Prostate gland (tissue), 2 donors: ENCODE measurements around the gene POLE. TPM values are rescaled to one million over a fixed set of nuclear protein-coding genes. Genes with fewer than 3 reads are reported as not detected.

Experiments used
- DNase-seq: peaks from one replicate; pipeline ENCODE4 v3.0.0-alpha.2; 2019; ENCODE audit warnings: low spot score
- H3K27ac ChIP-seq, 2 donors: fragments of 200-600 bp; sonication (generic); 2 replicates each; pipeline ENCODE4 v1.5.1; 2017 to 2019
- H3K27me3 ChIP-seq: fragments of 200-600 bp; sonication (generic); replicated peaks from 2 replicates; pipeline ENCODE4 v1.5.1; 2019; ENCODE audit not compliant: insufficient read depth
- H3K36me3 ChIP-seq, 2 donors: fragments of 200-600 bp; sonication (generic); 1 replicate in 1 of 2; 2 replicates in 1 of 2; pipeline versions ENCODE4 v1.5.1 to v1.8.1; 2017 to 2019
- H3K4me1 ChIP-seq: fragments of 200-600 bp; sonication (generic); replicated peaks from 2 replicates; pipeline ENCODE4 v1.5.1; 2019
- H3K4me3 ChIP-seq, 2 donors: fragments of 200-600 bp; sonication (generic); 2 replicates each; pipeline ENCODE4 v1.5.1; 2017 to 2019
- H3K9me3 ChIP-seq: fragments of 200-600 bp; sonication (generic); 2 replicates; pipeline ENCODE4 v1.5.1; 2017
- POLR2A ChIP-seq: fragments of 450-650 bp; IDR thresholded peaks from one replicate; pipeline ENCODE4 v1.6.1; 2016; ENCODE audit warnings: antibody characterized with exemption, mild to moderate bottlenecking
- POLR2AphosphoS5 ChIP-seq: sonication (generic); formaldehyde crosslinking; IDR thresholded peaks from one replicate; pipeline ENCODE4 v1.6.1; 2017; ENCODE audit warnings: antibody characterized with exemption
- WGBS: methylation state at CpG from one replicate; pipeline ENCODE4 v1.1.5; 2018; 5-methylcytosine and 5-hydroxymethylcytosine counted together
- intact Hi-C: fragments of 100-400 bp; cut with DNase I; formaldehyde crosslinking; loops from one replicate; pipeline ENCODE4 v1.14.2; 2022
- total RNA-seq, 2 donors: library from RNA; depleted of rRNA; stranded (reverse); fragments of >200 nt; gene quantifications; one replicate each; pipeline ENCODE4 v1.1.0, GENCODE V29; 2016
- TF ChIP-seq, protein P1 (sequence below), 4 experiments: fragments of 200-600 bp in 2 of 4; fragments of 450-650 bp in 2 of 4; sonication (generic) in 2 of 4; IDR thresholded peaks; 1 replicate in 3 of 4; 2 replicates in 1 of 4; pipeline ENCODE4 v1.5.1; 2016 to 2019; ENCODE audit warnings: antibody characterized with exemption in 4 of 4, mild to moderate bottlenecking in 2 of 4, moderate library complexity in 2 of 4

POLE gene
- total RNA-seq, 2 donors from 2014 or later = 41.8 to 65.4 TPM

GRCh38 chr12:132620113-132620898 lies 66.8 kb downstream of the POLE start:
- H3K9me3 ChIP-seq = no peaks in the 10 kb centered on the region
- no peak overlapping the region for H3K4me3 ChIP-seq
- no peak for DNase-seq
- H3K27me3 ChIP-seq = no peaks in the 10 kb centered on the region
- intact Hi-C loops = no loop called here
- H3K27ac ChIP-seq = no peak overlapping the region
- 70% methylated on average over 26 of the region's 29 CpGs for WGBS
- no peak for TF ChIP-seq POLR2AphosphoS5
- TF ChIP-seq, protein P1, sequence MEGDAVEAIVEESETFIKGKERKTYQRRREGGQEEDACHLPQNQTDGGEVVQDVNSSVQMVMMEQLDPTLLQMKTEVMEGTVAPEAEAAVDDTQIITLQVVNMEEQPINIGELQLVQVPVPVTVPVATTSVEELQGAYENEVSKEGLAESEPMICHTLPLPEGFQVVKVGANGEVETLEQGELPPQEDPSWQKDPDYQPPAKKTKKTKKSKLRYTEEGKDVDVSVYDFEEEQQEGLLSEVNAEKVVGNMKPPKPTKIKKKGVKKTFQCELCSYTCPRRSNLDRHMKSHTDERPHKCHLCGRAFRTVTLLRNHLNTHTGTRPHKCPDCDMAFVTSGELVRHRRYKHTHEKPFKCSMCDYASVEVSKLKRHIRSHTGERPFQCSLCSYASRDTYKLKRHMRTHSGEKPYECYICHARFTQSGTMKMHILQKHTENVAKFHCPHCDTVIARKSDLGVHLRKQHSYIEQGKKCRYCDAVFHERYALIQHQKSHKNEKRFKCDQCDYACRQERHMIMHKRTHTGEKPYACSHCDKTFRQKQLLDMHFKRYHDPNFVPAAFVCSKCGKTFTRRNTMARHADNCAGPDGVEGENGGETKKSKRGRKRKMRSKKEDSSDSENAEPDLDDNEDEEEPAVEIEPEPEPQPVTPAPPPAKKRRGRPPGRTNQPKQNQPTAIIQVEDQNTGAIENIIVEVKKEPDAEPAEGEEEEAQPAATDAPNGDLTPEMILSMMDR (IDR thresholded peaks at IDR 0.05) = no peak
- TF ChIP-seq POLR2A = no peak
- H3K4me1 ChIP-seq = no peaks in the 10 kb centered on the region
- H3K36me3 ChIP-seq = no peaks in the 10 kb centered on the region

GRCh38 chr12:132619386-132620112 lies 67.6 kb downstream of the POLE start:
- intact Hi-C loops = loop anchor here (10.0 kb wide), 1 partner anchor 465 kb away; no protein-coding TSS in a partner anchor
- DNase-seq = no peak
- 12% methylated on average over 27 of the region's 53 CpGs for WGBS
- TF ChIP-seq POLR2AphosphoS5 = no peak
- TF ChIP-seq, protein P1 (IDR thresholded peaks at IDR 0.05) = no peak
- TF ChIP-seq POLR2A = no peak
- H3K4me1 ChIP-seq = no peaks in the 10 kb centered on the region
- H3K27me3 ChIP-seq = no peaks in the 10 kb centered on the region
- H3K27ac ChIP-seq = no peak overlapping the region
- H3K9me3 ChIP-seq = no peaks in the 10 kb centered on the region
- no peak overlapping the region for H3K4me3 ChIP-seq
- no peaks in the 10 kb centered on the region for H3K36me3 ChIP-seq

DNA sequence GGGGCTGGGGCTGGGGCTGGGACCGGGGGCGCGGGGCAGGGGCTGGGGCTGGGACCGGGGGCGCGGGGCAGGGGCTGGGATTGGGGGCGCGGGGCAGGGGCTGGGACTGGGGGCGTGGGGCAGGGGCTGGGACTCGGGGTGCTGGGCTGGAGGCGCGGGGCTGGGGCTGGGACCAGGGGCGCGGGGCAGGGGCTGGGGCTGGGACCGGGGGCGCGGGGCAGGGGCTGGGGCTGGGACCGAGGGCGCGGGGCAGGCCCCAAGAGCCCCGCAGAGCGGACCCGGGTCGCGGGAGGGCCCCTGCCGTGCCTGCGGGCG lies 68.1 kb downstream of the POLE start:
- Histone ChIP-seq H3K27me3 (no peaks in the 10 kb centered on the region), H3K27ac (no peak overlapping the region), H3K4me1 (no peaks in the 10 kb centered on the region), H3K36me3 (no peaks in the 10 kb centered on the region), H3K4me3 (no peak overlapping the region), H3K9me3 (no peaks in the 10 kb centered on the region)
- WGBS = 2% methylated on average over 9 of the region's 28 CpGs
- intact Hi-C loops = loop anchor here (10.0 kb wide), 1 partner anchor 464 kb away; no protein-coding TSS in a partner anchor
- no peak for DNase-seq
- TF ChIP-seq POLR2AphosphoS5 (no peak), POLR2A (no peak)
- TF ChIP-seq, protein P1 (IDR thresholded peaks at IDR 0.05) = no peak

- no peak within 1 kb of the TSS for H3K27ac ChIP-seq
- no peaks in the 10 kb centered on the region for H3K27me3 ChIP-seq
- no peak for DNase-seq
- intact Hi-C loops = loop anchor here (10.0 kb wide), 1 partner anchor 464 kb away; no protein-coding TSS in a partner anchor
- 4% methylated on average over 27 of the region's 49 CpGs for WGBS
- TF ChIP-seq, protein P1 (IDR thresholded peaks at IDR 0.05) = no peak
- TF ChIP-seq POLR2A = no peak
- TF ChIP-seq POLR2AphosphoS5 = no peak
- no peaks in the 10 kb centered on the region for H3K36me3 ChIP-seq
- H3K9me3 ChIP-seq = no peaks in the 10 kb centered on the region
- no peaks in the 10 kb centered on the region for H3K4me1 ChIP-seq
- peak within 1 kb of the TSS in 1 of 2 donors; percentile 27 for H3K4me3 ChIP-seq
Measured at GRCh38 chr12:132618683-132619043, 68.5 kb downstream of the POLE start, which contains the start of gene P2RX2. TSS of gene P2RX2 (plus strand) at chr12:132618776. CDS start at chr12:132618817, 41 bp downstream.
